Measurements from ENCODE around the gene CLDN4.

- TF ChIP-seq, protein P1, sequence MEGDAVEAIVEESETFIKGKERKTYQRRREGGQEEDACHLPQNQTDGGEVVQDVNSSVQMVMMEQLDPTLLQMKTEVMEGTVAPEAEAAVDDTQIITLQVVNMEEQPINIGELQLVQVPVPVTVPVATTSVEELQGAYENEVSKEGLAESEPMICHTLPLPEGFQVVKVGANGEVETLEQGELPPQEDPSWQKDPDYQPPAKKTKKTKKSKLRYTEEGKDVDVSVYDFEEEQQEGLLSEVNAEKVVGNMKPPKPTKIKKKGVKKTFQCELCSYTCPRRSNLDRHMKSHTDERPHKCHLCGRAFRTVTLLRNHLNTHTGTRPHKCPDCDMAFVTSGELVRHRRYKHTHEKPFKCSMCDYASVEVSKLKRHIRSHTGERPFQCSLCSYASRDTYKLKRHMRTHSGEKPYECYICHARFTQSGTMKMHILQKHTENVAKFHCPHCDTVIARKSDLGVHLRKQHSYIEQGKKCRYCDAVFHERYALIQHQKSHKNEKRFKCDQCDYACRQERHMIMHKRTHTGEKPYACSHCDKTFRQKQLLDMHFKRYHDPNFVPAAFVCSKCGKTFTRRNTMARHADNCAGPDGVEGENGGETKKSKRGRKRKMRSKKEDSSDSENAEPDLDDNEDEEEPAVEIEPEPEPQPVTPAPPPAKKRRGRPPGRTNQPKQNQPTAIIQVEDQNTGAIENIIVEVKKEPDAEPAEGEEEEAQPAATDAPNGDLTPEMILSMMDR (IDR thresholded peaks at IDR 0.05): no peak
- TF ChIP-seq ZFX (IDR thresholded peaks at IDR 0.05; ENCODE audit: borderline replicate concordance): no peak
Observed at GRCh38 chr7:73828972-73829371, 1.8 kb upstream of the CLDN4 start.
